Measurements from ENCODE around the gene CHRM4. TPM values are rescaled to one million over a fixed set of nuclear protein-coding genes. Genes with fewer than 3 reads are reported as not detected.

CHRM4 gene
- total RNA-seq, 1 experiment from 2014 or later: 1.1 TPM

- intact Hi-C loops (cut with micrococcal nuclease): loop anchor here (10.0 kb wide), 2 partner anchors 229 to 419 kb away; partner anchors contain the start of genes ATG13 and HARBI1
- Histone ChIP-seq H3K9me3 (ENCODE audit: control insufficient read depth in 1 of 2, insufficient read depth in 1 of 2, low read depth in 1 of 2, low read length in 2 of 2) (no peaks in the 10 kb centered on the region), H3K9ac (ENCODE audit: low read length) (no peak overlapping the region), H3K27me3 (ENCODE audit: insufficient read depth, low read length) (no peaks in the 10 kb centered on the region), H4K20me1 (ENCODE audit: insufficient read depth) (no peaks in the 10 kb centered on the region), H3K27ac (ENCODE audit: low read depth, low read length) (no peak overlapping the region), H3K4me2 (ENCODE audit: low read length) (peak overlapping the region; percentile 44; the same call in 1 of the 2 replicates), H3K79me2 (ENCODE audit: insufficient read depth, low read length) (peaks cover 12% of the 10 kb centered on the region; the same call in 1 of the 2 replicates), H3K9me2 (ENCODE audit: insufficient read depth) (no peaks in the 10 kb centered on the region), H2AFZ (ENCODE audit: low read depth, low read length, poor library complexity, severe bottlenecking) (no peak overlapping the region), H3K4me1 (ENCODE audit: control insufficient read depth in 1 of 2, insufficient read depth in 2 of 2, low read length in 2 of 2) (peaks cover 27 to 74% of the 10 kb centered on the region in 2 experiments), H3K4me3 (replicated peaks in 1 of 2; ENCODE audit: low read depth in 1 of 2, low read length in 2 of 2) (no peak overlapping the region), H3K36me3 (ENCODE audit: control insufficient read depth in 1 of 2, insufficient read depth in 2 of 2, low read length in 2 of 2) (no peaks in the 10 kb centered on the region)
- no TSS peak for BruUV-seq (replicated peaks)
- POLR2A ChIA-PET: no interaction called here
- CTCF ChIA-PET: no interaction called here
- ATAC-seq: no peak
- RAD21 ChIA-PET (ENCODE audit: low non-redundant PET in 1 of 2, low total read pairs in 2 of 2, uncharacterized antibody in 2 of 2, unreplicated experiment in 2 of 2): no interaction called here
- no peak for TF ChIP-seq ZNF274 (IDR thresholded peaks at IDR 0.05; ENCODE audit: low read depth, low read length)
- TF ChIP-seq JUND (IDR thresholded peaks at IDR 0.05): no peak
- TF ChIP-seq EGR1 (IDR thresholded peaks at IDR 0.05; ENCODE audit: low read depth): no peak
- DNase-seq (ENCODE audit: low read depth, low spot score): no peak
These were observed 5.5 kb downstream of the CHRM4 start for GRCh38 chr11:46386005-46386578.

- RAD21 ChIA-PET (ENCODE audit: low non-redundant PET in 1 of 2, low total read pairs in 2 of 2, uncharacterized antibody in 2 of 2, unreplicated experiment in 2 of 2): no interaction called here
- Histone ChIP-seq H3K79me2 (ENCODE audit: insufficient read depth, low read length) (peaks cover 12% of the 10 kb centered on the region; the same call in 1 of the 2 replicates), H3K36me3 (ENCODE audit: control insufficient read depth in 1 of 2, insufficient read depth in 2 of 2, low read length in 2 of 2) (no peaks in the 10 kb centered on the region), H3K9ac (ENCODE audit: low read length) (no peak overlapping the region), H3K9me2 (ENCODE audit: insufficient read depth) (no peaks in the 10 kb centered on the region), H2AFZ (ENCODE audit: low read depth, low read length, poor library complexity, severe bottlenecking) (no peak overlapping the region), H3K4me1 (ENCODE audit: control insufficient read depth in 1 of 2, insufficient read depth in 2 of 2, low read length in 2 of 2) (peaks cover 27 to 80% of the 10 kb centered on the region in 2 experiments), H3K9me3 (ENCODE audit: control insufficient read depth in 1 of 2, insufficient read depth in 1 of 2, low read depth in 1 of 2, low read length in 2 of 2) (no peaks in the 10 kb centered on the region), H3K4me2 (ENCODE audit: low read length) (no peak overlapping the region), H3K4me3 (replicated peaks in 1 of 2; ENCODE audit: low read depth in 1 of 2, low read length in 2 of 2) (no peak overlapping the region), H3K27ac (ENCODE audit: low read depth, low read length) (no peak overlapping the region), H3K27me3 (ENCODE audit: insufficient read depth, low read length) (no peaks in the 10 kb centered on the region), H4K20me1 (ENCODE audit: insufficient read depth) (no peaks in the 10 kb centered on the region)
- CTCF ChIA-PET: no interaction called here
- DNase-seq (ENCODE audit: low read depth, low spot score) (no peak), ATAC-seq (no peak)
- BruUV-seq (replicated peaks): no TSS peak
- intact Hi-C loops (cut with micrococcal nuclease): loop anchor here (10.0 kb wide), 2 partner anchors 229 to 419 kb away; partner anchors contain the start of genes ATG13 and HARBI1
- POLR2A ChIA-PET: no interaction called here
- no peak for TF ChIP-seq POLR2A (IDR thresholded peaks at IDR 0.05; ENCODE audit: borderline replicate concordance, extremely low read depth, insufficient read depth, insufficient read length)
- no peak for TF ChIP-seq TCF7L2 (IDR thresholded peaks at IDR 0.05; ENCODE audit: borderline replicate concordance, extremely low read depth, insufficient read depth, insufficient read length)
- TF ChIP-seq YY1 (IDR thresholded peaks at IDR 0.05; ENCODE audit: extremely low read depth, insufficient replicate concordance, low read depth, low read length): no peak
- no peak for TF ChIP-seq SRF (IDR thresholded peaks at IDR 0.05; ENCODE audit: low read depth)
- TF ChIP-seq MAX (IDR thresholded peaks at IDR 0.05): no peak
- TF ChIP-seq ATF3 (IDR thresholded peaks at IDR 0.05): no peak
- no peak for TF ChIP-seq POLR2AphosphoS5 (IDR thresholded peaks at IDR 0.05; ENCODE audit: low read depth, low read length)
- TF ChIP-seq CTCF (IDR thresholded peaks at IDR 0.05 in 2 of 3, conservative IDR thresholded peaks at IDR 0.05 in 1 of 3; ENCODE audit: borderline replicate concordance in 1 of 3, insufficient read depth in 1 of 3, low read depth in 2 of 3, low read length in 2 of 3): no peak
- TF ChIP-seq ZFX (IDR thresholded peaks at IDR 0.05): no peak
- no peak for TF ChIP-seq EGR1 (IDR thresholded peaks at IDR 0.05; ENCODE audit: low read depth)
These were observed 6.2 kb downstream of the CHRM4 start for GRCh38 chr11:46385169-46386004.

Data from HCT116 (cell line).